ENCODE measurements around the gene UROS.

The UROS gene

DNA sequence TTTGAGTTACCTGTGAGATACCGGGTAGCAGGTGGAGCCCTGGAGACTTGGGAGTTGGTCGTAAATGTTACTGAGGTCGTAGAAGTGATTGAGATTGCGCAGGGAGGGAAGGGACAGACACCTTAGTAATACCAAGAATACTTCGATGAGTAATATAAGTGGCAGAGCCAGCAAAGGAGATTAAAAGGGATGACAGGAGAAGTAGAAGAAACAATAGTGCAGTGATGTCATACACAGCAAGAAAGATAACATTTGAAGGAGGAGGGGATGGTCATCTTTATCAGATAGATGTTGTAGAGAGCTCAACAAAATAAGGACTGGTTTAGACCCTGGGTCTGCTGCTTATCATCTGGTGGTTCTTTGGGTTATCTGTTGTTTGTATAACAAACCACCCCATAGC lies 5.3 kb upstream of the UROS start:
- DNase-seq, result no peak

DNA sequence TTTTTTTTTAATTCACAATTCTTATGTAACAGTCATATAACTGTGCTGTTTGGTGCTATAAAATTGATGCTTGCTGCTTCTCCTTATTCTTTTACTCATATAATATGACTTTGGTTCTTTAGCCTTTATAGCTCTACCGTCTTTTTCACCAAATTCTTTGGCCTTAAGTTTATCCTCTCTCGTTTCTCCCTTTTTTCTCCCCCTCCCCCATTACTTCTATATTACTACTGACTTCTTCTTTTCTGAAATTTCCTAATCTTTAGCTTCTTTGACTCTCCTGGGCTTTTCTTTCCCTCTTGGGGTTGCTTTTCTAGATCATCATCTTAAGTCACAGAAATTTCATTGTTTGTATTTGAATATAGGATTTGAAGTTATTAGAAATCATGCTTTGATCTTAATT lies 4.1 kb upstream of the UROS start:
- DNase-seq, result no peak

DNA sequence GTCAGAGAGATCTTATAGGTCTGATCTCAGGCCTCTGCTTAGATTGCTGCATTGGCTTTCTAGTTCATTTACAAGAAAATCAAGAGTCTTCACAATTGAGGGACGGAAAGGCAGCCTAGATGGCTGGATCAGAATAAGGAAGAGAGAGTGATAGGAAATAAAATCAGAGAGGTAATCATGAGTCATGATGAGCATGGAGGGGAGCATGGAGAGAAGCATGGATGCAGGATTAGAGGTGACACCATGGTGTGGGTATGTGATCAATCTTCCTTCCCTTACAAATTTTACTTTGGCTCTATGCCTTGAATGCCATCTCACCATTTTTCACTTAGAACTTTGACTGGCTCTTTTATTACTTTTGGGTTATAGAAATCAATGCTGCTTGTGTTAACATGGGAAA lies 1.7 kb upstream of the UROS start:
- DNase-seq, result no peak

DNA sequence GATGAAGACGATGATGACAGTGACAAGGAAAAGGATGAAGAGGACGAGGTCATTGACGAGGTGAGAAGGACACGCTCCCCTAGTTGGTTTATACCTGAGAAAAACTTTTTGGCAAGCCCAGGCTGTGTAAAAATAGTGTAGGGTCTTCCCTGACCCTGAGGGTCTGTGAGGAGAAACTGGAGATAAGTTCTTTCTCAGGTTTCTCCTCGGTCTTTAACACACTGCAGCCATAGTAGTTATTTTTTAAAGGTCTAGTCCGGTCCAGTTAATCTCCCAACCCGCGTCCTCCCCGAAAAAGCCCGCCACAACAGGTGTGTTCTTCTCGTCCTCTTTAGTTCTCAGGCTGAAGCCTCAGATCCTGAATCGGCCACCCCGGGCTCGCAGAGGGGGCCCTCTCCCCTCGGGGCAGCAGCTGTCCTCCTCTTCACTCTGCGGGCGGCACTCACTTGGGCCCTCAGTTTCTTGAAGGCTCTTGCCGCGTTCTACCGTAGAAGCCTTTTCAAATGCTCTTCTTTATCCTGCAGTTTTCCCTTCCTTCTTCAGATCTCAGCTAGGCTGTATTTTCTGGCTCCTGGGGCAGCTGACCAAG lies 699 bp upstream of the UROS start:
- DNase-seq, result no peak

DNA sequence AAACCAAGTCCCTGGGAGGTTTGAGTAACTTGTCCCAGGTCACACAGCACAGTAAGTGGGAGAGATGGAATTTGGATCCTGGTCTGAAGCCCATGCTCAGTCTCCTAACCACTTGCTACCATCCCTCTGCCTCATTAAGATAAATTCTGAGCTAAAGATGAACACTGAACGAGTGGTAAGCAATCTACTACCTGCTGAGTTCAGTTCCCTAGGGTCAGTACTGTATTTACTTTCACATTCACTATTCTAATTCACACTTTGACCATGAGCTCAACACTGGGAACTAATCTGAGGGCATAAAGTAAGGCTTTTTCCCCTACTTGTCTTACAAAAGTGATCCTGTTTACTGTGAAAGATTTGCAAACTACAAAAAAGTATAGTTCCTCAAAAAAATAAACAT lies 2.4 kb downstream of the UROS start:
- DNase-seq, result no peak

DNA sequence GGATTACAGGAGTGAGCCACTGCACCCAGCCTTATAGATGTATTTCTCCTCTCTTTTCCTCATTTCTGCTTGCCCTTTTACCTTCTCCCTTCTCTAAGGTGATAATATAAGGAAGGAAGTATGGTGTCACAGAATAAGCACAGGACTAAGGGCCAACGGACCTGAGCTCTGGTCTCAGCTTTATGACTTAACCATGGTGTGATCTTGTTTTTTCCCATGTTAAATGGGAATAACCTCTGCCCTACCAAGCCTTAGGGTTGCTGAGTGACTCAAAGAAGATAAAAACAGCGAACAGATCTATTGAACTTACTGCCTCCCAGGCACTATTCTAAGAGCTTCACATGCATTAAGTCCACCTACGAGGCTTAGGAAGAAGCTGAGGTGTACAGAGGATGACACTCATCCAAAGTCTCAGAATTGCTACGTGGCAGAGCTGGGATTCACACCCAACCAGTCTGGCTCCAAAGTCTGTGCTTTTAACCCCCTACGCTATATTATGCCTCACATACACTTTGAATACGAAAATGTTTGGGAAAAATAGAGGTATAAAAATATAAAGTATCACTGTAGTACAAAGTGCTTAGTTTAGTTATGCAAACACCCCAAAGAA lies 5.6 kb downstream of the UROS start:
- DNase-seq, result no peak

DNA sequence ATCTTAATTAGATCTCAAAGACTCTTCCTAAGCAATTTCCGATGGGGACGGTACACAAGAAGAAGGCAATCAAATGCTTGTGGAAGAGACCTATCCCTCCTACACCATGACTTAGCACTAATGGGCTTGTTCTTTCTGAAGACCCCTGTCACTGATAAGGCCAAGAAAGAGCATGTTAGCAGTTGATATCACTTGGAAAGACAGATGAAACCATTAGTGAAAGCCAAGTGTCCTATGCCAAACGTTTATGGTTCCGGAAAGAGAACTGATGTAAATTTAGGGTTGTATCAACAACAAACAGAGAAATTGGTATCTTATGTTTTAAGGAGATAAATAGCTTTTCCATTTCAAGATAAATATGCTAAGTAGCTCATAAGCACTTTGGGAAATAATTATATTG lies 6.5 kb downstream of the UROS start:
- no peak for DNase-seq

DNA sequence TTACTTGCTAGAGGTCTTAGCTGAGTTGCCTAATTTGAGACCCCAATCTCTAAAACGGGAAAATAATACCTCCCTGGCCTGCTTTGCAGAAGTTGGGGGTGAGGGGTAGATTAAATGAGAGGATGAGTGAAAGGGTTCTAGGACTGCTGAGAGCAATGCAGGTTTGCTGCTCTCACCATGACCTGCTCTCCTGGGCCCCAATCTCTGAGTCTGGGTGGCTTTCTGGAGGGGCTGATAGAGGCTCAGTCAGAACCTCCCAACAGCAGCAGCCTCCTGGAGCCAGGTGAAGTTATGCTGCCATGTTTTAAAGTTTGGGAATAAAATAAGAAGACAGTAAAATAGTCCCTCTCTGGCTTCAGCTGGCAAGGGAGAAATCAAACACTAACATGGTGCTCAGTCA lies 7.3 kb downstream of the UROS start:
- no peak for DNase-seq

DNA sequence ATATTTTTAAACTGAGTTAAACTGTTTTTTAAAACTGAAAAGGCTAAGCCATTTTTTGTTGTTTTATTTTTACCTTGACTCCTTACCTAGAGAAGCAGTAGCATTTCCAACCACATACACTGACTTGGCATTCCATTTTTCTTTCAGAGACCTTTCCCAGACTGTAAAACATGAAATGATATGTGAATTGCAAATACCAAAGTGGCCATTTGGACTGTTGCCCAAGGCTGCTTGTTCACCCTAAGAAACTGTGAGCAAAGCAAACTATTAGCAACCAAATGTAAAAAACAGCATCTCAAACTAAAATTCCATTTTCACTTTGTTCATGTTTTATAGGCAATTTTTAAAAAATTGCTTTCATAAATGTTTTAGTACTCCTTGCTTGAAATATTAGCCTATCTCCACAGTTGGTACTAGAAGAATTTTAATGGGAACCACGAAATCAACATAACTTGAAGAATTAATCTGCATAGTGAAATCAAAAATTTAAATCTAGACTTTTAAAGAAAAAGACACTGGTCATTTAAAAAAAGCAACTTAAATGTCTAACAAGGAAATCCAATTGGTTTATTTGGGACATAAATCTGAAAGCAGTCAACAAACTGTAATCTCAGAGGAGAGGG lies 10.8 kb downstream of the UROS start:
- no peak for DNase-seq

DNA sequence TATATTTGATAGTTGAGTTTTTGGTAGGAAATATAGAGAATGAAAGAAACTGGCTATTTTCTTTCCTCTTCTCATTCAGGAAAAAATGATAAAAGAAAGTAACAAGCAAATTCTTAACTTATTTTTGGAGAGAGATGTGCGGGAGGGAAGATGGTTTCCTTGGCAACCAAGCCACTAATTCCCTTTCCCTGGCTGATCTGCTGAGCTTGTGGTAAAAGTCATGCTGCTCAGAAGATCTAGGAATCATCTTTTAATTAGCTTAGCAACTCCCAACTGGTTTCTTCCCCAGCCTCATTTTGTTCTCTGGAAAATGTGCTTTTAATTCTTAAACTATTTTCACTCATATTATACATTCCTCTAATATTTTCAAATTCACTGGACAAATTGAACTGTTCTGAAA lies 11.8 kb downstream of the UROS start:
- no peak for DNase-seq

DNA sequence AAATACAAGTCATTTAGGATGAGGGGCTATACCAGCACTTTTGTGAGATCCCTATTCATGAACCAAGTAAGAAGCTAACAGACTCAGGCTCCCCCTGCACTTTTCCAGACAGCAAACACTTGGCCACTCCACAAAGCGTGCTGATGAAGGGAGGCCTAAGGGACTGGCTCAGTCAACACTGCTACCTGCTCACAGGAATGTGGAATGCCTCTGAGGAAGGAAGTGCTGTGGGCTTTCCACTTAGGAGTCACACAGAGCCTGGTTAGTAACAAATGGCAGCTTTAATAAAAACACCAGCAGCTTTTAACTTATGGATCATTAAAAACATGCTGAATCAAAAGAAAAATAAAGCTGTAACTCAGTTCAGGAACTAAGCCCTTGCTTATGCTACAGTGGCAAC lies 15.0 kb downstream of the UROS start:
- no peak for DNase-seq

DNA sequence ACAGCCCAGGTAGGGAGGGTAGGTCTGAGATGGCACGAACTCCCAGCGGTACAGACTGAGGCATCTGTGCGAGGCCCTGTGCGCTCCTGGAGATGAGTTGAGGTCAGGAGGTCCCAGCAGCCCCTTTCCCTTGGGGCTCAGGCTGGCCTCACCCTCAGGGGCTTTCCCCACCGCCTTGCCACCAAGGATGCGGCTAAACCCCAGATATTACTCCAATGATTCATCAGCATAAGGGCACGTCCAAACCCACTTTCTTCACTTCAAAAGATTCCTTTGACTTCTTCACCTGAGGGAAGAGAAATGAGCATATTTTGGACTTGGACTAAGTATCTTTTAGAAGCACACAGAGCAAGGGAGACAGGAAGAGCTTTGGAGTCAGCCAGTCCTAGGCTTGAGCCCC lies 20.3 kb downstream of the UROS start:
- DNase-seq, result no peak

DNA sequence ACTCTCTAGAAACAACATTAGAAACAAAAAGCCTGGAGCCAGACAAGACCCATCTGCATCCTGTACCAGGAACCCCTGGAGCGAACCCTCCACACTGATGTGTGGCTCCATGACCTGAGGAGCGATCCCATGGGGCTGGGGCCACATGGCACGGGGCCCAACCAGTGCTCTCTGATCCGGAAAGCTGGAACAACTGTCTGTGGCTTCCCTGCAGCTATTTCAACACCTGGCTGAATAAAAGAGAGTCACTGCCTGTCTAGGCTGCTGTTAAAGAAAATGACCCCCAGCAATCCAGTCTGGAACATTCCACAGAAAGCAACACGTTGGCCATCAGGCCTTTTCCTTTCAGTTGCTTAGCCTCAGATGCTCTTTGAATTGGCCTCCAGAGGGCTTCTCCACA lies 20.9 kb downstream of the UROS start:
- DNase-seq, result no peak

DNA sequence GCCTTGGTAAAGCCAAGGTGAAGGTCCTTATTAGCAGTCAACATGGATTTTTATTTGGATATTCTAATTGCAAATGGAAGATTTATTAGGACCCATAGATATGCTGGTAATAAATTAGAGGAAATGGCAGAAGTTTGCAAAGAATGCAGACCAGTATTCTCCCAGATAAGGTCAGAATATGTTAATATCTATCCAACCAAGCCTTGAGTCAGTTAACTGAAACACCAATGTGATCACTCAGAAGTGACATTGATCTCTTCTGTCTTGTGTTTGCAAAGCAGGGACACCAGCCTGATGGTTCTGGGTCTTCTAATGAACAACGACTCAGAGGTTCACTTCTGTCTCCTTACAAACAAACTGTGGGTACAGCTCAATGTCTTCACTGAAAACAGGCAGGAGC lies 21.5 kb downstream of the UROS start:
- DNase-seq, result no peak

DNA sequence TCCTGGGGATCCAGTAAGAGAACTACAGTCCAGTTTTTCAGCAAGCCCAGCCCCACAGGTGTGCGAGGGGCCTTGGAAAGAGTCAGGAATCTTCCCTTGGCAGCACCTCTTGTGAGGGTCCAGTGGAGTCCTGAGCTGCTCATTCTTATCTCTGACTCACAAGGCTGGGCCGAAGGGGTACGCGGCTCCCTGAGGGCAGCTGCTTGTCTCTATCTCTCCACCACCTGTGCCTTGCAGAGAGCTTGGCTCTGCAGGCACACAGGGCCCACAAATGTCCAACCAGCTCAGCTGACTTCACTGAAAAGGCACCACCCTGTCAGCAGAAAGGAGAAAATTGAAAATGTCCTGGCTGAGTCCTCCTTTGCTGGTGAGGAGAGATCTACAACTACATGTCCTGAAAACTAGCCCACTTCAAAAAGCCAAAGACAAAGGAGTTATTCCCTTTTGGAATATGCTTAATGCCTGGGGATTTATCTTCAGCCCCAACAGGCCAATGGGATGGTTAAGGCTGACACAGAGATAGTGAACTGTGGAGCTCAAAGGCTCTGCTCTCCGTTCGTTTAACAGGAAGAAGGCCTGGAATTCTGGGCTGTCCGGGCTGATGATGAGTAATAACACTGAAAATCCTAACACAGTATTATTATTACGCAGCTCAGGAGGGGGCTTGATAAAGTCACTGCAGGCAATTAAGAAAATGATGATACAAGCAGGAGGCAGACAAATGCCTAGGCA lies 23.4 kb downstream of the UROS start:
- DNase-seq, result no peak

DNA sequence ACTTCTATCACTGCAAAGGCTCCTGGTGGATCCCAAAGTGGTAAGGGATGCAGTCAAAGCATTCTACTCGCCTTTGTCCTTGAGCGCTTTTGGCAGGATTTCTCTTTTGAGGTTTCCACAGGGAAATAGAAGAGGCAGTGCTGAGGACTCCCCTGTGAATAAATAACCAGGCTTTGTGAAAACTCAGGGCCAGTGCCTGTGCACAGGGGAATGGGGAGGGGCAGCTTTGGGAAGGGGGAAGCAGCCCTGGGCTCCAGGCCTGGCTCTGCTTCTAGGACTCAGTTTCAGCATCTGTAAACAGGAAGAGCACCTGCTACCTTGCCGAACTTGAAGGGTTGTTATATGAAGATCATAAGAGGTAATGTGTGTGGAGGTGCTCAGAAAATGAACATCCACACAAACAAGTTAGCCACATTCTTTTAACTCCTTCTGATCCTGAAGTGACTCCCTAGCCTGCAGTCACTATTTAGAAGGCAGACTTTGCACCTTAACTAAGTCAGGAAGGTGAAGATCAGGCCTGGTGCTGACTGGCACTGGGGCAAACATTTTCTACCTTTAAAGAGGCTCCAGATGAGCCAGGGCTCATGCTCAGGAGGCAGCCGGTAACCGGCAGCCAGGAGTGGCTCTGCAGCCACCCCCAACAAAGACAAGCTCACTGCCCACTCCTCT lies 24.9 kb downstream of the UROS start:
- DNase-seq, result no peak

DNA sequence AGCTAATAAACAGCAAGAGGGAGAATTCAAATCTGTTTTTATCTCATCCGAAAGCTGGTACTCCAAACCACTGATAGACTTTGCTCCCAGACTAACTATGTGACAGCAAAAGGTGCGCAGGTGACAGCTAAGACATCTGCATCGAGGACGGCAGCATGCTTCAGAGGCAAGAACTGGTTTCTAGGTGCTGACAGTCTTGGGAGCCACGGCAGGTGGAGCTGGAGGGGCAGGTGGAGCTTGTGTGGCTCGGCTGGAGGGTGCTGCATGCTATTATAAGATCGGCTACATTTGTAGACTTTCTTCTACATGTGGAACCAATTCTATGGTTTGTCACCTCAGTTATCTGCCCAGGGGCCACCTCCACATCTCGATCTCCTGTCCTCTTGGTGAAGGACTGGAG lies 25.6 kb downstream of the UROS start:
- DNase-seq, result no peak

DNA sequence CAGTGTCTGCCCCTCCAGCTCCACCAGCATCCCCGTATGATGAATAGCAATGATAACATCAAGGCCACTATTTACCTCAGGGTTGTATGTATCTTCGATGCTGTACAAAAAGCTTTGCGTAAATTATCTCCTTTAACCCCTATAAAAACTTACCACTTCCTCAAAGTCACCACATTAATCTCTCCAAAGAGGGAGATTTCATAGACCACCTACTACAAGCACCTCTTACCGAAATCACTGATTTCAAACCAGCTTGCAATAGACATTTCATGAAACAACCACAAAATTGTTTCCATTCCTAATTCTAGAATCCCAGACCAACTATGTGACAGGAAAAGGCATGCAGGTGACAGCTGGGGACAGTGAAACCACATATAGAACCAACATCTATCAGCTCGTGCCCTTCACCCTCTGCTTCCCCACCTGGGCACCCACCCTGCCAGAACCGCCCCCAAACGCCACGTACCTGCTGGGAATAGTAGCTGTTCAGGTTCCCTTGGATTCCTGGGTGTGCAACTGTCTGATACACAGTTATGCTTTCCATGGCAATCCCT lies 27.3 kb downstream of the UROS start:
- no peak for DNase-seq

DNA sequence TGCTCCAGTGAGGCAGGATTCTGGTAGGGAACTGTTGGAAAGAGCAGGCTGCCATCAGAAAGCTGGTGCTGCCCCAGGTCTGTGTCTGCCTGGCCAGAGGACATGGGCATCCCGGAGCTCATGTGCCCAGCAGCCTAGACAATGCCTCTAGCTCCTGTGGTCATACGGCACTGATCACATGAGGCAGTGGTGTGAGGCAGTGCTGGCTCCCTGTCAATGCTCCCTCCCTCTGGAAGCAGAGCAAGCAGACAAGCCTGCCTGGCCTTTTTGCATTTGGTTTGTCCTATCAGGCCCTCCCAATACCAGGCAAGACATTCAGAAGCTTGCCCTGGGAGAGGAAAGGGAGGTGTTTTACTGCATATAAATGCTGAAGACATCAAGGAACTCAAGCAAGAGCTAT lies 27.9 kb downstream of the UROS start:
- no peak for DNase-seq

DNA sequence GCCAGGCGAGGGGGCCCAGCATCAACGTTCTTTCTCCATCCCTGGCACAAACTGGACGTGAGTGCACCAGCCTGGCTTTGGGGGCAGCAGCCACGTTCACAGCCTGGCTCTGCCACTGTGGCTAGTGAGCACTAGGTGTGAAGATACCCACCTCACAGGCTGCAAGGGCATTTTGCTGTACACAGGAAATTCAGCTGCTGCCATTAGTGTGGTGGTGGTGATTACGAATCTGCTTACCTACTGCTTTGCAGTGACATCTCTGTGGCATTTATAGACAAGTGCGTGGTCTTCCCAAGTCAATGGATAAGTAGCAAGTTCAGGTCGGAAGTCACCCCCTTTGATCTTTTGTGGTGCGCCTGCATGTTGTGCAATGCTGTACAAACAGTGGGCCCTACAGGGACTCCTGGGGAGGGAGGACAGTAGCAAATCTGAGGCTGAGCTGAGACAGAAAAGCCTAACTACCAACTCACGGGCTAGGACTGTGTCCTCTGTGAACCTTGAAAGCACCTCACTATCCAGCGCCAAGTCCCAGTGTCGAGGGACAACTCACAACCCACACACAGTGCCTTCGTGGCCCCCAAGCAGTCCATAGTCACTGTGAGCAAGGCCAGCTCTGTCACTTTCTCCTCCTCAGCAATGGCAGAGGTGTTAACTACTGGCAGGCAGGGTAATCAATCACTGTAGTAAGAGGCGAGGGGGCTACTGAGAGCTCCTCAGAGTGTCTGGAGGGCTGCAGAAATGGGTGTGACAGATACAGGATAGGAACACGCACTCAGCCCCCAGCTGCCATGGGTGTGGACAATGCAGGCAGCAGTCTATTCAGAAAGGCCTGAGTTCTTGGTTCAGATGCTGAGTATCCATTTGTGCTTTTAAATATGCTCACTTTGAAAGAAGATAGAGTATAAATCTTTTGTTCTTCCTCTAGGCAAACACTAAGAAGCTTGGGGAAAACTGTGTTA lies 30.4 kb downstream of the UROS start:
- no peak for DNase-seq

DNA sequence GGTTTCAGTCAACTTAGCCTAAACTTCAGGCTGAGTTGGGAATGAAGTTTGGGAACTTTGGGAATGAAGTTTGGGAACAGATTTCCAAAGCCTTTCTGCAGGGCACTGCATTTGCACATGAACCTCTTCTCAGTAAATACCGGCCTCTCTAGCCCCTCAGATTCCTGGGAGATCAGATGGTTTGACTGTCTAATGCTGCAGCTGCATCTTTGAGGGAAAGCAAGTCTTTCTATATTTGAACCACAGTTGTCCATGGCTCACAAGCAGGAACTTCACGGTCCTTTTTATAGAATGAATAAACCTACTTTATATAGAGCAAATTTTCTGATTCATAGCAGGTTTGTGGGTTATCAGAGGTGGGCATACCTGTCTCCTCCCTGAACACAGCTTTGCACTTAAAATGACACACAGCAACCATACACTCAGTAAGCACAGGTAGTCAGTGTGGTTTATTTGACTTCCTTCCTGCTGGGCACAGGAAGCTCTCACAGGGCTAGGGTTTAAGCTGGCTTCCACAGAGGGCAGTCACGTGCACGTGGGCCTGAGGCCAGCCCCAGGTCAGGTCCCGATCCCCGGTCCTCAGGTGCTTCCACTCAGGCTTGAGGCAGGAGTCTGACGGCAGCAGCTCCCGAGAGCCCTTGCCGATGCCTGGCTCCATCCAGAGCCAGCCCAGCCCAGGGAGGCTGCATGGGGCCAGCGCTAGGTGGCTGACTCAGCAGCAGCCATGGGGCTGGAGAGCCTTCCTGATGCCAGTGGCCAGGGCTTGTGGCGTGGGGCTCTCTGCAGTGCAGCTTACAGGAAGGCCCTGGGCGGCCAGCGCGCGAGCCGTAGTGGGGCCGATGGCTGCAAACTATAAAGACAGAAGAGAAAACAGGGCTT lies 34.7 kb downstream of the UROS start:
- DNase-seq, result no peak

Measured in activated CD4-positive, alpha-beta T cell treated with anti-CD3 and anti-CD28 coated beads for 1 hour (primary cell).